Measurements from ENCODE around the gene CLEC7A. TPM values are rescaled to one million over a fixed set of nuclear protein-coding genes. Genes with fewer than 3 reads are reported as not detected.

The CLEC7A gene
- total RNA-seq, 4 donors from 2014 or later = 1.7 to 9.4 (median 3.2) TPM

DNA sequence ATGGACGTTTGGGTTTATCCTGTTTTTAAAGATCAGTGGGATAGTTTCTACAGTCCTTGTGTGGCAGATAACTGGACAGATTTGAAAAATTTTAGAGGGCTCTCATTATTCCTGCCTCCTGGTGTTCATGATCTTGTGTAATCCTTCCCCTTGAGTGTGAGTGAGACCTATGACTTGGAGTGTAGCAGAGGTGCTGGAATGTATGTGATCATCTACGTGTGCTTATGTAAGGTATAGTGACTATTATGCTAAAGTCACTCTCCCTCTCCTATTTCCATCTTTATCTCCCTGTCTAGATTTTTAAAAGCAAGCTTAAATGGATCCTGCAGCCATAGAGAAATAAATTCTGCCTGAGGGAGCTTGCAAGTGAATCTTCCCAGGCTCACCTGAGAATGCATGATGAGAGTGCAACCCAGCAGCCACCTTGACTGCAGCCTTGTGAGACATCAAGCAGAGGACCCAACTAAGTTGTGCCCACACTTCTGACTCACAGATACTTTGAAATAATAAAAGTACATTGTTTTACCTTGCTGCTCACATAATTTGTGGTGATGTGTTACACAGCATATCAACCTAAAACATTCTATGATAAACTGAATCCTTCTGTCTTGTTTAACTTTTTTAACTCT, 45.1 kb upstream of the CLEC7A start:
- no peaks in the 10 kb centered on the region for H3K27me3 ChIP-seq

DNA sequence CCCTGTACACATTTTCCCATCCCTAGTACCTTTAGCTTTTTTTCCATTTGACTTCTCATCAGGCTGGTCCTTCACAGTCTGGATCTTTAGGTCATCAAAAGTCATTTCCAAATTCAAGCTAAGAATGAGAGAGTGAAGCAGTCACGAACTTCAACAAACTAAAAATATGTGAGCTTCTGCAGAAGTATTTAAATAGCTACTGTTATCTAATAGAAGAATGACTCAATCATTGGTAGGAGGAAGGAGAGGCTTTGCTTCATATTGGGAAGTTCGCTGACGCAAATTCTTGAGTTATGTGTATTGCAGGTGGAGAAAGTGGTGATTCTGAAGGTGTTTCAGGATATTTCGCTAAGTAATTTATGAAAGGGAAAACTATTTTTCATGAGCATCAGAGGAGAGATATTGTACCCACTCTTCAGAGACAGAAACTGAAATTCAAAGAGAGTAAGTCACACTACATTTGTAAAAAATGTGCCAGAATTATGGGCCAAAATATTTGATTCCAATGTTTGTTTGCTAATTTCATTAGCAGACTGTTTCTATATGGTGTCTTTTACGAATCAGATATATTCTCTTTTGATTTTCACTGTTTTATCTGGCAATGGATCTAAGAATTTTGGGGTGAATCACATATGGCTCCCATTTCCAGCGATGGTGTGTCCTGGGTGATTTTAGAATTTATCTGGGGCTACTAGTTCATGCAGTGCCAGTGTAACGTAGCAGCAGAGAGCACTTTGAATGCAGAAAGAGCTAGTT, 42.2 kb upstream of the CLEC7A start, which contains the start of gene OLR1:
OLR1 (minus strand) TSS at position 160 of the 756 bp plus-strand sequence; CDS start at position 105, 55 bp downstream.
- intact Hi-C loops (cut with DNase I) = no loop called here
- peaks cover 0 to 12% (median 0%) of the 10 kb centered on the region in 4 donors for H3K4me1 ChIP-seq
- TF ChIP-seq POLR2AphosphoS5 (IDR thresholded peaks at IDR 0.05) (no peak), EP300 (IDR thresholded peaks at IDR 0.05) (no peak), POLR2A (IDR thresholded peaks at IDR 0.05; ENCODE audit: low read depth) (no peak)
- TF ChIP-seq, protein P1, sequence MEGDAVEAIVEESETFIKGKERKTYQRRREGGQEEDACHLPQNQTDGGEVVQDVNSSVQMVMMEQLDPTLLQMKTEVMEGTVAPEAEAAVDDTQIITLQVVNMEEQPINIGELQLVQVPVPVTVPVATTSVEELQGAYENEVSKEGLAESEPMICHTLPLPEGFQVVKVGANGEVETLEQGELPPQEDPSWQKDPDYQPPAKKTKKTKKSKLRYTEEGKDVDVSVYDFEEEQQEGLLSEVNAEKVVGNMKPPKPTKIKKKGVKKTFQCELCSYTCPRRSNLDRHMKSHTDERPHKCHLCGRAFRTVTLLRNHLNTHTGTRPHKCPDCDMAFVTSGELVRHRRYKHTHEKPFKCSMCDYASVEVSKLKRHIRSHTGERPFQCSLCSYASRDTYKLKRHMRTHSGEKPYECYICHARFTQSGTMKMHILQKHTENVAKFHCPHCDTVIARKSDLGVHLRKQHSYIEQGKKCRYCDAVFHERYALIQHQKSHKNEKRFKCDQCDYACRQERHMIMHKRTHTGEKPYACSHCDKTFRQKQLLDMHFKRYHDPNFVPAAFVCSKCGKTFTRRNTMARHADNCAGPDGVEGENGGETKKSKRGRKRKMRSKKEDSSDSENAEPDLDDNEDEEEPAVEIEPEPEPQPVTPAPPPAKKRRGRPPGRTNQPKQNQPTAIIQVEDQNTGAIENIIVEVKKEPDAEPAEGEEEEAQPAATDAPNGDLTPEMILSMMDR (IDR thresholded peaks at IDR 0.05) = no peak
- DNase-seq (ENCODE audit: extremely low spot score) = no peak
- H3K4me3 ChIP-seq = no peak within 1 kb of the TSS
- H3K27ac ChIP-seq (replicated peaks in 1 of 4) = no peak within 1 kb of the TSS
- H3K36me3 ChIP-seq = no peaks in the 10 kb centered on the region
- 75% methylated on average over 7 of the region's 7 CpGs for WGBS
- H3K9me3 ChIP-seq = no peaks in the 10 kb centered on the region
- H3K27me3 ChIP-seq = no peaks in the 10 kb centered on the region

More for the DNA sequence above, 45.1 kb upstream of the CLEC7A start:
- H3K36me3 ChIP-seq = no peaks in the 10 kb centered on the region
- TF ChIP-seq, protein P1 (IDR thresholded peaks at IDR 0.05) = no peak
- no peak for TF ChIP-seq EP300 (IDR thresholded peaks at IDR 0.05)
- TF ChIP-seq POLR2A (IDR thresholded peaks at IDR 0.05; ENCODE audit: low read depth) = no peak
- TF ChIP-seq POLR2AphosphoS5 (IDR thresholded peaks at IDR 0.05) = no peak
- DNase-seq (ENCODE audit: extremely low spot score) = no peak
- H3K9me3 ChIP-seq = no peaks in the 10 kb centered on the region
- H3K27ac ChIP-seq (replicated peaks in 1 of 4) = no peak overlapping the region
- H3K4me1 ChIP-seq = no peaks in the 10 kb centered on the region
- H3K4me3 ChIP-seq = no peak overlapping the region
- WGBS = 75% methylated on average over 2 of the region's 2 CpGs
- intact Hi-C loops (cut with DNase I) = no loop called here

DNA sequence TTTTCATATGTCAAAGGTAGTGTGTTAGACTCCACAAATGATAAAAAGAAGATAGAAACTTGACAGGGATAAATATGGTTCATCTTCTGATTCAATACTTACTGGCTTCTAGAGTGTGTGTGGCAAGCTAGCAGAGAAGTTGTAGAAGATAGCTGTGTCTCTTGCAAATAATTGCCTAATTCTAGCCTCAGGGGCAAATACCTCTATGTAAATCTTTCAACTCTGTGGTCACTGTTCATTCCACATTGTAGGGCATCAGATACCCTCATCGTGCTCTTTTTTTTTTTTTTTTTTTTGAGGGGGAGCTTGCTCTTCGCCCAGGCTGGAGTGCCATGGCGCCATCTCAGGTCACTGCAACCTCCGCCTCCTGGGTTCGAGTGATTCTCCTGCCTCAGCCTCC, 40.2 kb upstream of the CLEC7A start:
- no peak overlapping the region for H3K4me3 ChIP-seq
- H3K36me3 ChIP-seq = no peaks in the 10 kb centered on the region
- no peak overlapping the region for H3K27ac ChIP-seq (replicated peaks in 1 of 4)
- intact Hi-C loops (cut with DNase I) = no loop called here
- H3K27me3 ChIP-seq = no peaks in the 10 kb centered on the region
- no peak for DNase-seq (ENCODE audit: extremely low spot score)
- H3K4me1 ChIP-seq = peaks cover 0 to 12% (median 0%) of the 10 kb centered on the region in 4 donors
- no peaks in the 10 kb centered on the region for H3K9me3 ChIP-seq
- WGBS = 89% methylated on average over 5 of the region's 5 CpGs
- no peak for TF ChIP-seq POLR2A (IDR thresholded peaks at IDR 0.05; ENCODE audit: low read depth)
- no peak for TF ChIP-seq EP300 (IDR thresholded peaks at IDR 0.05)
- no peak for TF ChIP-seq POLR2AphosphoS5 (IDR thresholded peaks at IDR 0.05)
- TF ChIP-seq, protein P1 (IDR thresholded peaks at IDR 0.05) = no peak

DNA sequence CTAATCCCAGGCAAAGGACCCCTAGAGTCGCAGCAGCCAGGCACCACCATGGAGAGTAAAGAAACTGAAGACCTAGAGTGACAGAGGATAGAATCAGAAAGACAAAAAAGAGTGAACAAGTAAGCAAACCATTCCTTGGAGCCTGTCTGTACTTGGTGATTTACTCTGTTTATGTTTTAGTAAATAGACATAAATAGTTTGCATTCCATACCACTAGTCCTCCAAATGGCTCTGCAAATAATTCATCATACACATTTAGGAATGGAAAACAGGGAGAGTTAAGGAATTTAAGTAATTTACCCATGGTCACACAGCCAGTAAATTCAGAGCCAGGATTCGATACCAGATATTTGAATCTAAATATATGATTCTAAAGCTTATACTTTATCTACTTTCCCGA, 39.1 kb upstream of the CLEC7A start:
- TF ChIP-seq, protein P1 (IDR thresholded peaks at IDR 0.05) = no peak
- TF ChIP-seq POLR2A (IDR thresholded peaks at IDR 0.05; ENCODE audit: low read depth) = no peak
- TF ChIP-seq EP300 (IDR thresholded peaks at IDR 0.05) = no peak
- TF ChIP-seq POLR2AphosphoS5 (IDR thresholded peaks at IDR 0.05) = no peak
- Histone ChIP-seq H3K27ac (replicated peaks in 1 of 4) (no peak overlapping the region), H3K9me3 (no peaks in the 10 kb centered on the region), H3K27me3 (no peaks in the 10 kb centered on the region), H3K4me1 (peaks cover 0 to 12% (median 0%) of the 10 kb centered on the region in 4 donors), H3K36me3 (no peaks in the 10 kb centered on the region), H3K4me3 (no peak overlapping the region)
- intact Hi-C loops (cut with DNase I) = no loop called here
- WGBS = 68% methylated on average over 3 of the region's 3 CpGs
- no peak for DNase-seq (ENCODE audit: extremely low spot score)
